ENCODE results near the gene FOXA3.

The FOXA3 gene

GRCh38 chr19:45922281-45922680 is 58.2 kb downstream of the FOXA3 start:
- no peak for DNase-seq (ENCODE audit: low read depth)
